NCI-H69 (cell line): ENCODE results near the gene SHISA6.

Source experiments
- DNase-seq: peaks from one replicate; lab custom pipeline; 2025; lab: John Stamatoyannopoulos, UW

The SHISA6 gene

GRCh38 chr17:11598274-11599221 is 357.5 kb downstream of the SHISA6 start, which contains the start of gene DNAH9:
Gene DNAH9, plus strand, starts transcription at chr17:11598470. Its CDS starts 29 bp downstream, at chr17:11598499.
- peak; percentile 60 for DNase-seq

DNA sequence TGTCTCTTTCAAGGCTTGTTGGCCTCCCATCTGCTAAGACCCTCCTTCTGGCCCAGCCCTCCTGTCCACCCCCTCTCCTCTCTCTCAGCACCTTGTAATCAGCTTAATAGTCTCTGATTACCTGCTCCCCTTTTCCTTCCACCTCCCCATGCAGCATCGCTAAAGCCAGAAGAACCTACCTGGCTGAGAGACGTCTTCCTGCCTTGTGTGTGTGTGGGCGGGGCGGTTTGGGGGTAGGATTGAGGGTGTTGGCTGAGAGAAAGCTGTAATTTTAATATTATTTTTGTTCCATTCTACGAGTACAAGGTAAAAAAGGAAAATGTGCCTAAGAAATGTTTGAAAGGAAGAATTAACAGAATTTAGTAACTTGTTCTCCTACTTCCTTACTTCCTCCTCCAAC is 360.6 kb downstream of the SHISA6 start:
- DNase-seq: no peak

- no peak for DNase-seq
These were observed 367.4 kb downstream of the SHISA6 start for GRCh38 chr17:11608396-11608795.

DNA sequence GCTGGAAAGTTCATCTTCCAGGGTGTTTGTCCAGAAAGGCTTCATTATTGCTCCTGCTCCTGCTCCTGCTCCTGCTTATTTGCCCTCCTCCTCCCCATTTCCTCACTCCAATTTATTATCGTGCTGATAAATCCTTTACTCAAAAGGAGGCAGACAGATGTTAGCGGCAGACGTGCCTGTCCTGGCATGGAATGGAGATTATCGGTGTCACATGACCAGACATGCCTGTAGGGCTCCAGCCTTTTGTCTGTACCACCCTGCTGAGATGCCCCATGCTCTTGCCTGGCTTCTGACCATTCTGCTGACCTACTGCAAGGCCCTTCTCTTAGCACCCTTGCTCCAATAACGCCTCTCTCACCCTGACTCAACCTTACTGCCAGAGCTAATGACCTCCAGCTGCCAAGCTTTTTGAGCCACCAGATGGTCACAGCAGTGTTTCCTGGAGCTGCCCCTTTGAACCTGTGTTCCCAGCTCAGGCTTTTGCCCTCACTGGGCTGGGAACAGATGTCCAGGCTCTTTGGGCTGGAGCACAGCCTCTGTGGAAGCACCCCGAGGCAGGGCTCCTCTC is 370.1 kb downstream of the SHISA6 start:
- DNase-seq: no peak

- DNase-seq: no peak
These were observed 371.9 kb downstream of the SHISA6 start for GRCh38 chr17:11612956-11613355.
